Endothelial cell of umbilical vein (primary cell): ENCODE results near the gene GADD45GIP1.
"Not testable (repeated sequence)": the region's sequence is repeated elsewhere in the genome, so short reads cannot be mapped to it uniquely, and the experiment has no call there.

Experiments used
- EZH2 ChIP-seq: IDR thresholded peaks from 2 replicates; pipeline ENCODE4 v1.6.1; 2012; ENCODE audit warnings: borderline replicate concordance, low read depth, mild to moderate bottlenecking, moderate library complexity, low read length, inconsistent platforms; ENCODE audit not compliant: severe bottlenecking
- FOS ChIP-seq: IDR thresholded peaks from 2 replicates; pipeline ENCODE4 v1.6.1; 2011; ENCODE audit warnings: mild to moderate bottlenecking, low read length, moderate library complexity, borderline replicate concordance; ENCODE audit not compliant: insufficient read depth
- JUN ChIP-seq: IDR thresholded peaks from 2 replicates; pipeline ENCODE4 v1.6.1; 2011; ENCODE audit warnings: borderline replicate concordance, low read depth; ENCODE audit not compliant: insufficient read length, insufficient read depth
- POLR2A ChIP-seq: IDR thresholded peaks from 2 replicates; pipeline ENCODE4 v1.6.1; 2012; ENCODE audit warnings: low read depth, mild to moderate bottlenecking, control low read depth, low read length
- POLR2AphosphoS5 ChIP-seq: IDR thresholded peaks from 2 replicates; pipeline ENCODE4 v1.6.1; 2012; ENCODE audit warnings: low read depth, mild to moderate bottlenecking, control low read depth, low read length, moderate library complexity; ENCODE audit not compliant: insufficient read depth
- TF ChIP-seq, protein P1 (sequence below), 2 donors: IDR thresholded peaks; 1 replicate in 1 of 2; 2 replicates in 1 of 2; pipeline ENCODE4 v1.5.1; 2011; ENCODE audit warnings: low read length in 2 of 2, mild to moderate bottlenecking in 2 of 2, moderate library complexity in 2 of 2, control low read depth in 1 of 2, inconsistent platforms in 1 of 2, low read depth in 1 of 2; ENCODE audit not compliant: insufficient read depth in 1 of 2; ENCODE audit errors: extremely low read depth in 1 of 2
- TF ChIP-seq, protein P2 (sequence below): IDR thresholded peaks from 2 replicates; pipeline ENCODE4 v1.6.1; 2011; ENCODE audit not compliant: insufficient read depth, insufficient read length

DNA sequence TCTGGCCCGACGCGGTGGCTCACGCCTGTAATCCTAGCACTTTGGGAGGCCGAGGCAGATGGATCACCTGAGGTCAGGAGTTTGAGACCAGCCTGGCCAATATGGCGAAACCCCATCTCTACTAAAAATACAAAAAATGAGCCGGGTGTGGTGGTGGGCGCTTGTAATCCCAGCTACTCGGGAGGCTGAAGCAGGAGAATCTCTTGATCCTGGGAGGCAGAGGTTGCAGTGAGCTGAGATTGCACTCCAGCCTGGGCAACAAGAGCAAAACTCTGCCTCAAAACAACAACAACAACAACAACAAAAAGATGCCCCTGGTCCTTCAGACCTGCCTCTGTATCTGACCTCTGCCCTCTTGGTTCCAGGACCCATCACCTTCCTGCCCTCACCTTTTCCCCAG, 1.4 kb downstream of the GADD45GIP1 start:
- TF ChIP-seq, protein P1, sequence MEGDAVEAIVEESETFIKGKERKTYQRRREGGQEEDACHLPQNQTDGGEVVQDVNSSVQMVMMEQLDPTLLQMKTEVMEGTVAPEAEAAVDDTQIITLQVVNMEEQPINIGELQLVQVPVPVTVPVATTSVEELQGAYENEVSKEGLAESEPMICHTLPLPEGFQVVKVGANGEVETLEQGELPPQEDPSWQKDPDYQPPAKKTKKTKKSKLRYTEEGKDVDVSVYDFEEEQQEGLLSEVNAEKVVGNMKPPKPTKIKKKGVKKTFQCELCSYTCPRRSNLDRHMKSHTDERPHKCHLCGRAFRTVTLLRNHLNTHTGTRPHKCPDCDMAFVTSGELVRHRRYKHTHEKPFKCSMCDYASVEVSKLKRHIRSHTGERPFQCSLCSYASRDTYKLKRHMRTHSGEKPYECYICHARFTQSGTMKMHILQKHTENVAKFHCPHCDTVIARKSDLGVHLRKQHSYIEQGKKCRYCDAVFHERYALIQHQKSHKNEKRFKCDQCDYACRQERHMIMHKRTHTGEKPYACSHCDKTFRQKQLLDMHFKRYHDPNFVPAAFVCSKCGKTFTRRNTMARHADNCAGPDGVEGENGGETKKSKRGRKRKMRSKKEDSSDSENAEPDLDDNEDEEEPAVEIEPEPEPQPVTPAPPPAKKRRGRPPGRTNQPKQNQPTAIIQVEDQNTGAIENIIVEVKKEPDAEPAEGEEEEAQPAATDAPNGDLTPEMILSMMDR (IDR thresholded peaks at IDR 0.05; ENCODE audit: extremely low read depth in 1 of 2, insufficient read depth in 1 of 2, low read depth in 1 of 2, low read length in 2 of 2) = not testable (repeated sequence)
- TF ChIP-seq EZH2, POLR2A, POLR2AphosphoS5, JUN, FOS: not testable (repeated sequence)
- TF ChIP-seq, protein P2, sequence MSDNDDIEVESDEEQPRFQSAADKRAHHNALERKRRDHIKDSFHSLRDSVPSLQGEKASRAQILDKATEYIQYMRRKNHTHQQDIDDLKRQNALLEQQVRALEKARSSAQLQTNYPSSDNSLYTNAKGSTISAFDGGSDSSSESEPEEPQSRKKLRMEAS = not testable (repeated sequence)
